DOHH2 (cell line): ENCODE measurements around the gene OR6C4.
"Not testable (repeated sequence)": the region's sequence is repeated elsewhere in the genome, so short reads cannot be mapped to it uniquely, and the experiment has no call there.

Experiments used
- H3F3A ChIP-seq: fragments of 200-600 bp; sonication (generic), shearing (Covaris generic); 2 replicates; pipeline ENCODE4 v1.6.0; 2016; ENCODE audit warnings: antibody characterized with exemption, mild to moderate bottlenecking; ENCODE audit not compliant: control insufficient read depth, insufficient read depth
- H3K27ac ChIP-seq: fragments of 200-600 bp; sonication (generic); 2 replicates; pipeline ENCODE4 v1.5.1; 2014; ENCODE audit warnings: low read depth, mild to moderate bottlenecking, low read length, moderate library complexity
- H3K27me3 ChIP-seq: fragments of 200-600 bp; sonication (generic); 2 replicates; pipeline ENCODE4 v1.6.1; 2014; ENCODE audit warnings: mild to moderate bottlenecking, low read length, mixed read lengths; ENCODE audit not compliant: control insufficient read depth
- H3K36me3 ChIP-seq: fragments of 200-600 bp; sonication (generic); 2 replicates; pipeline ENCODE4 v1.6.1; 2014; ENCODE audit warnings: mild to moderate bottlenecking, low read length, moderate library complexity, mixed read lengths; ENCODE audit not compliant: control insufficient read depth
- H3K4me1 ChIP-seq: fragments of 200-600 bp; sonication (generic); 2 replicates; pipeline ENCODE4 v1.6.1; 2014; ENCODE audit warnings: mild to moderate bottlenecking, low read length, mixed read lengths; ENCODE audit not compliant: control insufficient read depth
- H3K4me2 ChIP-seq: fragments of 200-600 bp; sonication (generic); 2 replicates; pipeline ENCODE4 v1.6.0; 2014; ENCODE audit warnings: mild to moderate bottlenecking, low read length, moderate library complexity
- H3K4me3 ChIP-seq: fragments of 200-600 bp; sonication (generic); 2 replicates; pipeline ENCODE4 v1.5.1; 2014; ENCODE audit warnings: mild to moderate bottlenecking, low read length, mixed read lengths
- H3K79me2 ChIP-seq: fragments of 200-600 bp; sonication (generic); 2 replicates; pipeline ENCODE4 v1.6.1; 2014; ENCODE audit warnings: mild to moderate bottlenecking, low read length, mixed read lengths; ENCODE audit not compliant: control insufficient read depth
- H3K9me2 ChIP-seq: fragments of 200-600 bp; sonication (generic); replicated peaks from 2 replicates; pipeline ENCODE4 v1.6.1; 2014; ENCODE audit warnings: mild to moderate bottlenecking, low read length, mixed read lengths; ENCODE audit not compliant: control insufficient read depth
- H3K9me3 ChIP-seq: fragments of 200-600 bp; sonication (generic); 2 replicates; pipeline ENCODE4 v1.6.1; 2014; ENCODE audit warnings: antibody characterized with exemption, low read length, mixed read lengths; ENCODE audit not compliant: control insufficient read depth, insufficient read depth
- H4K20me1 ChIP-seq: fragments of 200-600 bp; sonication (generic); 2 replicates; pipeline ENCODE4 v1.6.0; 2014; ENCODE audit warnings: low read depth, mild to moderate bottlenecking, antibody characterized with exemption, low read length, moderate library complexity; ENCODE audit not compliant: control insufficient read depth, insufficient read depth
- CTCF ChIP-seq: fragments of 200-600 bp; sonication (generic); IDR thresholded peaks from one replicate; pipeline ENCODE4 v1.5.1; 2014; ENCODE audit warnings: antibody characterized with exemption, mild to moderate bottlenecking, low read depth, low read length; ENCODE audit not compliant: poor library complexity, severe bottlenecking
- EZH2phosphoT487 ChIP-seq: fragments of 200-600 bp; sonication (generic); IDR thresholded peaks from 2 replicates; pipeline ENCODE4 v1.6.1; 2017; ENCODE audit warnings: borderline replicate concordance, mild to moderate bottlenecking, antibody characterized with exemption, low read length, moderate library complexity, mixed read lengths

The OR6C4 gene

DNA sequence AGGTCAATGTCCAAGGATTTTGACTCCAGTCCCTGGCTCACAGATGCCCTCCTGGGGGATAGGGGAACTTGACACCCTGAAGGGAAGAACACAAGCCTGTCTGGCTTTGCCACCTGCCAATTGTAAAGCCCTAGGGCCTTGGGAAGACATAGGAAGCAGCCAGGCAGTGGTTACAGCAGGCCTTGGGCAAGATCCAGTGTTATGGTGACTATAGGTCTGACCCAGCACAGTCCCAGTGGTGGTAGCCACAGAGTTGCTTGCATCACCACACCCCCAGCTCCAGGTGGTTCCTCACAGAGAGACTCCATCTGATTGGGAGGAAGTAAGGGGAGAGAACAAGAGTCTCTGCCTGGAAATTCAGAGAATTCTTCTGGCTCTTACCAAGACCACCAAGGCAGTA, 33.0 kb upstream of the OR6C4 start:
- no peak overlapping the region for H3K4me3 ChIP-seq
- H3K4me1 ChIP-seq: no peaks in the 10 kb centered on the region
- no peaks in the 10 kb centered on the region for H3K79me2 ChIP-seq
- peaks cover 3% of the 10 kb centered on the region; the same call in 1 of the 2 replicates for H3K9me3 ChIP-seq
- no peaks in the 10 kb centered on the region for H3K36me3 ChIP-seq
- no peak overlapping the region for H3K27ac ChIP-seq
- no peak for TF ChIP-seq EZH2phosphoT487
- no peak for TF ChIP-seq CTCF
- H3K27me3 ChIP-seq: no peaks in the 10 kb centered on the region
- H4K20me1 ChIP-seq: no peaks in the 10 kb centered on the region
- H3K4me2 ChIP-seq: no peak overlapping the region
- no peaks in the 10 kb centered on the region for H3K9me2 ChIP-seq
- no peaks in the 10 kb centered on the region for H3F3A ChIP-seq

DNA sequence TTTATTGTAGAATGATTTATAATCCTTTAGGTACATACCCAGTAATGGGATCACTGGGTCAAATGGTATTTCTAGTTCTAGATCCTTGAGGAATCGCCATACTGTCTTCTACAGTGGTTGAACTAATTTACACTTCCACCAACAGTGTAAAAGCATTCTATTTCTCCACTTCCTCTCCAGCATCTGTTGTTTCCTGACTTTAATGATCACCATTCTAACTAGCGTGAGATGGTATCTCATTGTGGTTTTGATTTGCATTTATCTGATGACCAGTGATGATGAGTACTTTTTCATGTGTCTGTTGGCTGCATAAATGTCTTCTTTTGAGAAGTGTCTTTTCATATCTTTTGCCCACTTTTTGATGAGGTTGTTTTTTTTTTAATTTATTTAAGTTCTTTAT, 1.2 kb upstream of the OR6C4 start:
- H3K4me2 ChIP-seq, H3K79me2 ChIP-seq: not testable (repeated sequence)

GRCh38 chr12:55548756-55549155, 646 bp upstream of the OR6C4 start:
- peaks cover 12% of the 10 kb centered on the region for H3K4me1 ChIP-seq
- H3K9me2 ChIP-seq: no peaks in the 10 kb centered on the region

More for the DNA sequence above, 1.2 kb upstream of the OR6C4 start:
- H3K9me2 ChIP-seq, H3F3A ChIP-seq, H3K27me3 ChIP-seq, H3K9me3 ChIP-seq, H4K20me1 ChIP-seq, H3K36me3 ChIP-seq, H3K4me3 ChIP-seq: not testable (repeated sequence)
- Histone ChIP-seq H3K4me1 (peaks cover 12% of the 10 kb centered on the region), H3K27ac (peak overlapping the region; percentile 22; the same call in 1 of the 2 replicates)

DNA sequence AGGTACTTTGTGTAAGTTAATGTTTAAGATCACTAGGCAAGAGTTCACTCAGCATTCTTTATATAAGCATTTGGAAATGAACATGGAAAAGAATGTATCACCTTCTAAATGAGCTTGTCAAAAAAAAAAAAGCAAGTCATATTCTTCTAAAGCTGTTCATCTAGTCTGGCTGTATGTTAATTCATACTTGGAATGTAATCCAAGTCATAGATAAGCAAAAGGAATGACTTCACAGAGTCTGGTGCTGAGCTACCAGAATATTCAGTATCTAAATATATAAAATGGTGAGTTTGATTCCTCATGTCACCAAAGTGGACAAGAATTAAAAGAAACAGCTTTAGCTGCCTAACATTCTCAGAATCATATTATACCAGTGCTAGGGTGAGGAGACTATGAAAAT, 4.9 kb downstream of the OR6C4 start:
- H3K27me3 ChIP-seq: no peaks in the 10 kb centered on the region
- no peaks in the 10 kb centered on the region for H3F3A ChIP-seq
- H3K4me2 ChIP-seq: no peak overlapping the region
- TF ChIP-seq EZH2phosphoT487 (no peak), CTCF (no peak)
- no peaks in the 10 kb centered on the region for H3K79me2 ChIP-seq
- H3K27ac ChIP-seq: no peak overlapping the region
- H3K9me2 ChIP-seq: no peaks in the 10 kb centered on the region
- no peaks in the 10 kb centered on the region for H4K20me1 ChIP-seq
- no peaks in the 10 kb centered on the region for H3K36me3 ChIP-seq
- H3K4me1 ChIP-seq: no peaks in the 10 kb centered on the region; the same call in 1 of the 2 replicates
- peaks cover 4% of the 10 kb centered on the region; the same call in 1 of the 2 replicates for H3K9me3 ChIP-seq
- H3K4me3 ChIP-seq: no peak overlapping the region

More at GRCh38 chr12:55548756-55549155, 646 bp upstream of the OR6C4 start:
- Histone ChIP-seq H3K27me3 (no peaks in the 10 kb centered on the region), H3K79me2 (no peaks in the 10 kb centered on the region), H3K4me3 (peak overlapping the region; percentile 2; the same call in 1 of the 2 replicates), H3K36me3 (no peaks in the 10 kb centered on the region), H3K27ac (peak overlapping the region; percentile 22; the same call in 1 of the 2 replicates), H3K9me3 (peaks cover 7% of the 10 kb centered on the region; the same call in 1 of the 2 replicates), H4K20me1 (no peaks in the 10 kb centered on the region), H3F3A (no peaks in the 10 kb centered on the region), H3K4me2 (peak overlapping the region; percentile 19)
- TF ChIP-seq CTCF (no peak), EZH2phosphoT487 (no peak)

DNA sequence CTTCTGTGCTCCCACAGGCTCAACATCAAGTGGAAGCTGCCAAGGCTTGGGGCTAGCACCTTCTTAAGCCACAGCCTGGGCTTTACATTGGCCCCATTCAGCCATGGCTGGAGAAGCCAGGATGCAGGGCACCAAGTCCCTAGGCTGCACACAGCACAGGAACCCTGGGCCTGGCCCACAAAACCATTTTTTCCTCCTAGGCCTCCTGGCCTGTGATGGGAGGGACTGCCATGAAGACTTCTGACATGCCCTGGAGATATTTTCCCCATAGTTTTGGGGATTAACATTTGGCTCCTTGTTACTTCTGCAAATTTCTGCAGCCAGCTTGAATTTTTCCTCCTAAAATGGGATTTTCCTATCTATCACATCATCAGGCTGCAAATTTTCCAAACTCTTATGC, 20.7 kb downstream of the OR6C4 start:
- not testable (repeated sequence) for H3K4me3 ChIP-seq, H3K4me2 ChIP-seq, H3K79me2 ChIP-seq, H3K9me3 ChIP-seq, H3K27ac ChIP-seq, H3F3A ChIP-seq, H3K36me3 ChIP-seq, H4K20me1 ChIP-seq, H3K4me1 ChIP-seq, H3K27me3 ChIP-seq, H3K9me2 ChIP-seq

DNA sequence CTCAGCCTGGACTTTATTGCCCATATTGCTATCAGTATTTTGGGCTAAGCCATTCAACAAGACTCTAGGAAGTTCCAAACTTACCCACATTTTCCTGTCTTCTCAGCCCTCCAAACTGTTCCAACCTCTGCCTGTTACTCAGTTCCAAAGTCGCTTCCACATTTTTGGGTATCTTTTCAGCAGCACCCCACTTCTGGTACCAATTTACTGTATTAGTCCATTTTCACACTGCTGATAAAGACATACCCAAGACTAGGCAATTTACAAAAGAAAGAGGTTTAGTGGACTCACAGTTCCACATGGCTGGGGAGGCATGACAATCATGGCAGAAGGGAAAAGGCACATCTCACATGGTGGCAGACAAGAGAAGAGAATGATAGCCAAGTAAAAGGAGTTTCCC, 21.3 kb downstream of the OR6C4 start:
- H3K79me2 ChIP-seq, H3K9me3 ChIP-seq: not testable (repeated sequence)

More for the DNA sequence above, 21.3 kb downstream of the OR6C4 start:
- not testable (repeated sequence) for H3F3A ChIP-seq, H3K27ac ChIP-seq, H3K4me2 ChIP-seq, H3K4me1 ChIP-seq, H3K4me3 ChIP-seq, H3K36me3 ChIP-seq, H3K9me2 ChIP-seq, H4K20me1 ChIP-seq, H3K27me3 ChIP-seq
